HG02763 (cell line): Measurements from ENCODE around the gene TAGLN2.

Source experiments
- ATAC-seq: cut with Tn5 transposase; IDR thresholded peaks from one replicate; pipeline ENCODE4 v1.9.1; 2021; ENCODE audit warnings: mild to moderate bottlenecking, moderate library complexity; ENCODE audit not compliant: unreplicated experiment

TAGLN2 gene

DNA sequence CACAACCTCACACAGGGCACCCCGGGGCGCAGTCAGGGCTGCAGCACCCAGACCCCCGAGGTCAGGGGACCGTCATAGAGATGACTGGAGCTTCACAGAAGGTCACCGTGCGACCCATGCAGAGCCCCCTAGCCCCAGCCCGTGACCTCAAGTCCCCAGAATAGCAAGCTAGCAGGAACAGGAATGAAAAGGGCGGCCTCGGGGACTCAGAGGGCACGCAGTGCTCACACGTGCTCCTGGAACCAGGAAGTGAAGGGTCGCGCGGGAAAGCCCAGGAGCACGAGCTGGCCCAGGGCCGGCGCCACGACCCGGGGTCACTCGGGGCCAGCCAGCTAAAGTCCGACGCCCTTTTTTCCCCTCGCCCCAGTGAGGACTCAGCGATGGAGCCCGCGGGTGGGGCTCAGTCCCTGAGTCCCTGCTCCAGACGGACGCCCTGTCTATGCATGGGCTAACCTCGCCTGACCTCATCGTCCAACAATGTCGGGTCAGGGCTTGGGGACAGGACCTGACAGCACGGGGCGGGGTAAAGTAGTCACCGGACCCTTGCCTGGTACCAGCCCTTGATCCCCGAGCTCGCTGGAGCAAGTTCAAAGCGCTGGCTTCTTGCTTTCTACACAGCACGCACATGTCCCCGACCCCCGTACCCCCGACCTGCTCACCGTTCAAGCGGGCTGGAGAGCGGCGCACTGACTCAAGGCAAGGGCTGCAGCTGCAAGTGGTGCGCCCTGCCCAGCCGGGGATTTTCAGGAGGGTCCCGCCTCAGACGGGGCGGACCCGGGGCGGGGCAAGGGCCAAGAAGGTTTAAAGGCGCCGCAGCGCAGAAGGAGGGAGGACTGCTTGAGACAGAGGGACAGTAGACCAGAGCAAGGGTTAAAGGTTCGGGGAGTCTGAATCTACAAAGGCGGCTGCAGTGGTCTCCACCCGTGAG is at the start of gene TAGLN2:
TAGLN2 (minus strand) TSS at position 717 of the 928 bp plus-strand sequence. CDS start 4,998 bp downstream, outside the sequence.
- ATAC-seq: peak; percentile 61

DNA sequence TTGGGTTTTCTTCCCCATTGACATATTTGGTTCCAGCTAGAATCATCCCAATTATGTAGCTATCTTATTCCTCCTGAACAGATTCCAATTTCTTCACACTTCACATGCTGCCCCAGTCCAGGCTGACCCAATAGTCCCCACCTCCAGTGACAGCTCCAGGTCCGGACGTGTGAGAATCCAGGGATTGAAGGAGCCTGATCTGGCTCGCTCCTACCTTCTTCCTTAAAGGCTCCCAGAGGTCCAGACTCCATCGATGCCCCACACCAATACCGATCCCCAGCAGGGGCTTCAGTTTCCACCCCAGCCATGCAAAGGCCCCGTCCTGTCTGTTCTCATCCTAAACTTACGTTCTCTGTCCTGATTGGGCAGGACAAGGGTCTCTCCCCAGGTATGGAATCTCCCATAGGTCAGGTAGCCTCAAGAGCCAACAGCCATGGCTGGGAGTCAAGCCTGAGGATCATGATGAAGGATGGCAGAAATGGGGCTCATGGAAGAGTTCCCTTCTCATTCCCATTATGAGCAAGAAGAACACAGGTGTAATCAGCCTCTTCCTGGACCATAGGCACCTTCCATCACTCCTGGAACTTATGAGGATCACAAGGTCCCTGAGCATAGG is 49.2 kb upstream of the TAGLN2 start:
- ATAC-seq: no peak

DNA sequence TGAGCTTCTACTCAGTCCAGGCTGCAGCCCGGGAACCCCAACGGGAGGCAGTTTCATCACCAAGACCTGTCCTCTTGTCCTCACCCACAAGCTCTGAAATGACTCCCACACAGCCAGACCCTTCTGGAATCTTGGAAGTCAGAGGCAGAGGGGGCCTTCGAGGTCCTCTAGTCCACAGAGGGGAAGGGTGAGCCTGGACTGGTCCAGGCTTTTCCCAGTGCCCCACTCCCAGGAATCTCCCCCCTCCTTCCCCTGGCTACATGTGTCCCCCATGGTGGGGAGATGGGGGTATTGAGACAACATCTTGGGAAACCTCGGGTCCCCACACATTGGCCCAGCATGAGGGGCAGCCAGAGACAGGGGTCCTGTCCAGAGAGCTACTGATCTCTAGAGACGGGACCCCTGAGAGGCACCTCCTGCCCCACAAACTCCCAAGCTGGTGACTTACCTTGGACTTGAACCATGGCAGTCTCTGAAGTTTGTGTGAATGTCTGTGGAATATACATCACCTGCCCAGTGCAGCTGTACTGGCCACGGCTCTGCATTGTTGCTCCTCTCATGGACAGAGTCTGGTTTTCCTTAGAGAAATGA is 48.1 kb upstream of the TAGLN2 start:
- no peak for ATAC-seq

DNA sequence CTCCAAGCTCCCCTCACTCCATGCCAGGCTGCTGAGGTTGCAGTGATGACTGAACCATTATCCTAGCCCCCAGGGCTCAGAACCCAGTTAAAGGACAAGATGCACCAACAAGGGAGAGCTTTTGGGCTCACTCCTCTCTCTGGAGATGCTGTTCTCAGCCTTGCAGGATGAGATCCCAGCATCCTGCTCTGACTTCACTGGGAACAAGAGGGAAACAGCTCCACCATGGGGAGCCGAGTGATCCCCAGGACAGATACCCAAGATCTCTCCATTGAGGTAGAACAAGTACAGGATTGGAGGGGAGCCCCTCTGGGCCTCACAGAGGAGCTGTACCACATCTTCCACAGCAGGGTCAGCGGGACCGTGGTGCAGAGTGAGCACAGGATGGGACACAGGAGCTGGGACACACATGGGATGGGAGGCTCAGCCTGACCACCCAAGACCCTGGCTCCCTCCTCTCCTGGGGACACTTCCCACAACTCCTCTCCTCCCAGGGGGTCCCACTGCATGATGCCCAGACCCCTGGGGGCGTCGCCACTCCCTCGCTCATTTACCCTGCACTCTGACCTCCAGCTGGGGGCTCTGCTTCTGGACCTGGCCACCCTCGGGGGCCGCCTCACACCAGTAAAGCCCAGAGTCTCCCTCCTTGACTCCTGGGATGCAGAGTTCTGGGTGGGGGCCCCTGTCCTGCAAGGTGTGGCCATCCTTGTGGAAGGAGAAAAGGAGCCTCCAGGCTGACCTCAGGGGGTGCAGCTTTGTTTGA is 47.3 kb upstream of the TAGLN2 start:
- no peak for ATAC-seq

DNA sequence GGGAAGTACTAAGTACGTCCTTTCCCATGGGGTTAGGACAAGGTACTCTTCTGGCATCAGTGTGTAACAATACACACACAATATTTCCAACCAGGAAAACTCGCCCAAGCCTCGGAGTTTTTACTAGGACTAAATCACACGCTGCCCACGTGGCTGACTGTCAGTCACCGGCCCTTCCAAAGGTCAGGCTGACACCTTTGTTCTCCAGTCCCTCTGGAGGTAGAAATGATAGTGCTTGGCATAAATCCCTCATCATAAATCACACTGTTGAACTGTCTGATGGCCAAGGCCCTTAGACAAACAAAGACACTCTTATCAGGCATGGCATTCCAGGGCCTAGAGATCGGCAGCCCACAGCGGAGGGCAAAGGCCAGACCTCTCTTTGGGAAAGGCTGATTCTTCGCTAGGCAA is 45.6 kb upstream of the TAGLN2 start:
- no peak for ATAC-seq

DNA sequence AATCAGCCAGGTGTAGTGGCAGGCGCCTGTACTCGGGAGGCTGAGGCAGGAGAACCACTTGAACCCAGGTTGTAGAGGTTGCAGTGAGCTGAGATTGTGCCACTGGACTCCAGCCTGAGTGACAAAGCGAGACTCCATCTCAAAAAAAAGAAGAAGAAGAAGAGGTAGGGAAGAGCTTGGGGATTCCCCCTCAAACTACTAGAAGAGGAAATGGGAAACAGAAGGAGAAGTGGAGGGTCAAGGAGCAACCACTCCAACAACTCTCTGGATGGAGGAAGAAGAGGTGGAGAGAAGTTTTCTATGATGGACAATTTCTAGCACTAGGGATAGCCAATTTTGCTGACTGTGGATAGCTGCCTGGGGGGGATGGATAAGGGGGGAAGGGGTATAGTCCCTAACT is 43.6 kb upstream of the TAGLN2 start:
- ATAC-seq: no peak

DNA sequence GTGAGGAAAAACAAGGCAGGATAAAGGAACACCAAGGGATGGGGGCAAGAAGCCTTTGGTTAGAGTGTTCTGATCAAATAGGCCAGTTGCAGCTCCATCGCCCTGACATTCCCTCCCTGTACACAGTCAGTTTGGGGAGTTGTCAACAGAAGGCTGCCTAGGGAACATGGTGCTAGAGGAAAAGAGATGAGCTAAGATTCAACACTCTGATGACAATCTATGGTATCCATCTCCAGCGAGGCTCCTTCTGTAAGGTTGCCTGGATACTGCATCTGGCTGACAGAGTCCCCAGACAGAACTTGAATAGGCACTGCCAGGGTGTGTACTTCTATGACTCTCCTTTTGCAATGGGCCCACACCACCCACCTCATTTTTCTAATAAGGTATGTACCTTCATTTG is 40.0 kb upstream of the TAGLN2 start:
- ATAC-seq: no peak

DNA sequence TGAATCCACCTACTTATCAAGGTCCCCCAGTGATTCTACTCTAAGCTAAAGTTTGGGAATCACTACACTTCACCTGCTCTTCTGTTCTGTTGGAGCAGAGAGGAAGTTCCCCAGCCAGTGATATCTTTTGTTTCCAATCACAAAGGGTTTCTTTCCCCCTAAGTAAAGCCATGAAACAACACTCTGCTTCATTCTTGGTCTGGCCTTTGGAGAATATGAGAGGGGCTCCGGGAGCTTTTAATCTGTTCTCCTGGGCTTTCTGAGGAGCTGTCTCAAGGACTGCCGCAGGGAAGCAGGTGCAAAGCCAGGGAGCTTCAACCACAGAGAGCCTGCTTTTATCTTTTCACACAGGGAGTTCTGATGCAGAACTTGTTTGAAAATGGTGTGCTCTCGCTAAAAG is 38.8 kb upstream of the TAGLN2 start:
- ATAC-seq: no peak

DNA sequence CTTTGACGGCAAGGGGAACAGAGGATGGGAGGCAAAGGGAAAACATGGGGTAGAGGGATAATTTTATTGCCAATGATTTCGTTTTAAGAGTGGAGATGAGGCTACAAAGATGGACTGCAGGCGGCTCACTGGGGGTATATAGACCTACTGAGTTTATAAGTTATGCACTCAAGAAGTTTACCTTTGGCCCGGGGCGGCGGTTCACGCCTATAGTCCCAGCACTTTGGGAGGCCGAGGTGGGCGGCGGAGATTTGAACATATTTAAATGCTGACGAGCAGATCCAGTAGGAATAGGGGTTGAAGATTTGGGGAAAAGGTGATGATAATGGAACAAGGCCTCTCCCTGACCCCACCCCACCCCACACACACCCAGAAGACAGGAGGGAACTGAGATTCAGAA is 36.9 kb upstream of the TAGLN2 start:
- ATAC-seq: no peak

DNA sequence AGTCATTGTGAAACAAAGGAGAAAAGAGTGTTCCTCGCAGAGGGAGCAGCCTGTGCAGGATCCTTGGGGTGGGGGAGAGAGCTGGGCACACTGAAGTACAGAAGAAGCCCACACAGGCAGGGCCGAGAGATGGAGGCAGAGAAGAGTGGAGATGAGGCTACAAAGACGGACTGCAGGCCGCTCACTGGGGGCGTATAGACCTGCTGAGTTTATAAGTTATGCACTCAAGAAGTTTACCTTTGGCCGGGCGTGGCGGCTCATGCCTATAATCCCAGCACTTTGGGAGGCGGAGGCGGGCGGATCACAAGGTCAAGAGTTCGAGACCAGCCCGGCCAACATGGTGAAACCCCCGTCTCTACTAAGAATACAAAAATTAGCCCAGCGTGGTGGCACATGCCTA is 36.3 kb upstream of the TAGLN2 start:
- no peak for ATAC-seq

DNA sequence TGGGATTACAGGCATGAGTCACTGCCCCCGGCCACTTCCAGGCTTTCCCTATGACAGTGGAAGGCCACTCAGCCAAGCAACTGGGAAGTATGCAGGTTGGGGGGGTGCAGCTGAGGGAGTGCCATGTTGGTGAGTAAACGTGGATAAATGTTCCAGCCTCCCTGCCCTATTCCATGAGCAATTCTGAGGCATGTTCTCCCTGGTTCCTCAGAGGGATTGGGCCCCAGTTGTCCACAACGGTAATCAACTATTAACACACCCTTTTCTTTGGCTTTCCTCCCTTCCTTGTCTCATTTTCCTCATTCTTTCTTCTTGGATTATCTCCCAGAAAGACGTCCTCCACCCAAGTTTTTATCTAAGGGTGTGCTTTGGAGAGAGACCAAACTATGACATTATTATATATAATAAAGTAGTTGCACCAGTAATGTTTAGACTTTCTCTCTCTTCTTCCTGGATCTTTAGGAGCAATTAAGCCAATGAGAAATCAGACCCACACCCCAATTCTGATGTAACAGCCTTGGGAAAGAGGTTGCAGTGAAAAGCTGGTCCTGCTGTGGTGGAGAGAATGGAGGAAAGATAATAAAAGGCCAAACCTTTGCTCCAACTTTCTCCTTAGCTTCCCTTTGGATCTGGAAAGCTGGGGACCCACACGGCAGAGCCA is 35.5 kb upstream of the TAGLN2 start:
- no peak for ATAC-seq

DNA sequence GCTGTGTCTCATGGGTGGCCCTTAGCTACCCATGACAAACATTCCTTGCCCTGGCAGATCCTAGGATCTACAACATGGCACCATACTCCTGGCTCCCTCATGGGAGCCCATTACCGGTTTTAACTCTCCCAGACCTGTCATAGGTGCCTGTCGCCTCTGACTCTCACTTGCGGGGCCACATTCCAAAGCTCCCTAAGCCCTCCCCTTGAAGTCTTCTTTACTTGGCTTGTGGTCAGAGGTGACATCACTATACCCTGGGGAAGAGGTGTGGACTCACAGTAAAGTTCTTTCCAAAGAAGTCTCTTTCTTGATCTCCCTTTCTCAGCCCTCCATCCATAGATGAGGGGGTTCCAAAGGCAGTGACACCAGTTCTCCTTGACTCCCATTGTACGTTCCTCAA is 34.1 kb upstream of the TAGLN2 start:
- ATAC-seq: no peak

DNA sequence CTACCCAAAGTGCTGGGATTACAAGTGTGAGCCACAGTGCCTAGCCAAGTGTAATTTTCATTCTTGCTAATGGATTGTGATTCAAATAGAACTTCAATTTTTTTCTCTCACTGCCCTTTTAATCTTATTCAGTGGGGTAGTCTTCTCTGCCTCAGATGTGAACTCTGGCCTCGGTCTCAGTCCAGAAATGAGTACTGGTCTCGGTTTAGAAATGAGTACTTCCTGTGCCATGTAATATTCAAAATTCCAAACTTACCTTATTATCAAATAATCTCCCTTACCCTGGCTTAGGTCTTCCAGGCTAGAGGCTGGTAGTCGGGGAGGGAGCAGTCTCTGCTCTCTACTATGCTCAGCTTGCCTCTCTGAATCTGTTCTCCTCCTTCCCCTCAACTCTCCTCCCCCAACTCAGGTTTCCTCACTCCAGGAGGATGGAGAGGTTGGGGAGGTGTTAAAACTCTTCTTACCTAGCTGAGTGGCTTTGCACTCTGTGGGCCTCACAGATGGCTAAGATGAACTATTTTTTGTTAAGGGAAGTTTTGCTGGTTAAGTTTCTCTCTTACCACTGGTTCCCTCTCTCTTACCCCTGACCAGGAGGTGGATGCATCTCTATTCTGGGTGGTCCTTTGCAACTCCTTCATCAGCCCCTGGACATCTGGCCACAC is 33.5 kb upstream of the TAGLN2 start:
- ATAC-seq: no peak

DNA sequence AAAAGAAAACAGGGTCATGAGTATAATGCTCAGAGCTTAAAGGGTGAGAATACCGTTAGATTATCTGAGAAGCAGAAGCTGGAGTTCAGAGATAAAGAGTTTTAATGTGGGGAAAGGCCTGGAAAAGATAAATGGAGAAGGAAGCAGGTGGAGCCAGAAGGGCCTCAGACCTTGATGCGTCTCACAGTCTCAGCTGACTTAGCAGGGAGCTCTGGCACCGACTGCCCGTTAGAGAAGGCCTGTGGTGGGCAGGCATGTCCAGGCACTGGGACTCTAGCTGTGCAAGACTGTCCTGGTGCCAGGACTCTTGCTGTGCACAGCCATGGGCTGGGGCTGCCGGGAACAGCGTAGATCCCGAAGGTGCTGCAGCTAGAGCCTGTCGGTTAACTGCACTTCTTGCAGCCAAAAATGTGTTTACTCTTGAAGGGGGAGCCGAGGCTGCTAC is 32.5 kb upstream of the TAGLN2 start:
- ATAC-seq: no peak

DNA sequence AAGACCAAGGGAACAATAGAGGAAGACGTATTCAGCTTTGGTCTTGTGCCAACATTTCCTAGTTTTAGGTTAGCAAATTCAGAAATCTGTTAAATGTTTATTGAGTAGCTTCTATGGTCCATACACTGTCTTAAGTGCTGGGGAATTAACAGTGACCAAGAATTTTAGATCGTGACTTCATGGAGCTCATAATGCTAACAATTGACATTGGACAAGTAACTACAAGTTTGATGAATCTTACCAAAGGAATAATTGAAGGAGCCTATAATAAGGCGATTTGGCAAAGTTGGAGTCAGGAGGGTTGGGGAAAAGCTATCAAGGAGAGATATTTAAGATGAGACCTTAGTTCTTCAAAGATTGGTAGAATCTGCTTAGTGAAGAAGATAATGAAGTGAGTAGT is 30.1 kb upstream of the TAGLN2 start:
- no peak for ATAC-seq

DNA sequence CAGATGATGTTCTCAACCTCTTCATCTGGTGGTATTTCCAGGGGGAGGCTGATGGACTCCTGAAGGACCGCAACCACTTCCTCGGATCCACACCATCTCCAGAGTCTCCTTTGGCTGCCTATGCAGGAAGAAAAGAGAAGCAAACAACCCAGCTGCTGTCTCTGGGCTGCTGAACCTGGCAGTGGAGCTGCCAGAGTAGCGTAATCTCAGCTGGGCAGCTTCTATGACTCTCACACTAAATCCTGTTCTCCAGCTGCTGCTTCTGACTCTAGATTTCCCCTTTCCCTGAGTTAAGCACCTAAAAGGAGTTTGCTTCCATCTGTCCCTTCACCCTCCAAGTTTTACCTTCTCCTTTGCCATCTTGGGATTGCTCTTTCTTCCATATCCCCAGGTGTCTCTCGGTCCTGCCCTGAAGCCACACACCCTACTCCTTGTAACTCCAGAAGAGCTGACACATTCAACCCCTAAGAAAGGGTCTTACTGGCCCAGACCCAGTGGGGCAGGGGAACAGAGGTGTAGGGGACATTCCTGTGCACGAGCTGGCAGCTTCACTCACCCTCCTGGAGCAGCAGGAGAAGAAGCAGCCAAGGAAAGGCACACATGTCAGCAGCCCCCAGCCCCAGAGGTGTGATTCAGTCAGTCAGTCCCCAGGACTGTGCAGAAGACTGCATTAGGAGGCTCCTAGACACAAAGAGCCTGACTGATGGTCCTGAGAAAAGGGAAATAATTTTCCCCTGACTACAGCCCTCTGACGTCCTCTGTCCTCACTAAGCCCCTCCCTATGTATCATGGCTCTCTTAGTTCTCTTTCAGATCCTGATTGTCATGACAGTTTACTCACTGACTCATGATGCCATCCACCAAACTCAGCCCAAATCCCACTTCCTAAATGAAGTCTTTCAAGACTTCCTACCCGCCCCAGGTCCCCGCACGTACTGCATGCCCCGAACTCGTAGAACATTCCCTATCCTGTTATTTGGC is 28.5 kb upstream of the TAGLN2 start, which contains the start of gene SLAMF9:
SLAMF9 (minus strand) TSS at position 702 of the 980 bp plus-strand sequence; CDS start at position 602, 100 bp downstream.
- ATAC-seq: no peak

DNA sequence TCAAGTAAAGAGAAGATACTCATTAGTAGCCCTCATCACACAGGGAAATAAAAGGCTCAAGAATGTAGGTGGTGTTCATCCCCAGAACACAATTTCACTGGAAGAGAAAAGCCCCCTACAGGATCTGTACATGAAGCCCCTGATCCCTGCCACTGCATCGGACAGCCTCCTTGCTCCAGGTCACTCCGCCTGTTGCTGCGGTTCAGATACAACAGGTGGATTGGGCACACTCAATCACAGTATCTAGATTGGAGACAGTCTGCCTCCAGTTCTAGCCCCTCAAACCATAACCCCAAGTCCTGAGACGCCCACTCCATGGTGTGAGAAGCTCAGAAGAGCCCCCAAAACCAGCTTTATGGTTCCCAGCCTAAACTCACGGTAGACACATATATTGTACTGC is 27.6 kb upstream of the TAGLN2 start:
- ATAC-seq: no peak

DNA sequence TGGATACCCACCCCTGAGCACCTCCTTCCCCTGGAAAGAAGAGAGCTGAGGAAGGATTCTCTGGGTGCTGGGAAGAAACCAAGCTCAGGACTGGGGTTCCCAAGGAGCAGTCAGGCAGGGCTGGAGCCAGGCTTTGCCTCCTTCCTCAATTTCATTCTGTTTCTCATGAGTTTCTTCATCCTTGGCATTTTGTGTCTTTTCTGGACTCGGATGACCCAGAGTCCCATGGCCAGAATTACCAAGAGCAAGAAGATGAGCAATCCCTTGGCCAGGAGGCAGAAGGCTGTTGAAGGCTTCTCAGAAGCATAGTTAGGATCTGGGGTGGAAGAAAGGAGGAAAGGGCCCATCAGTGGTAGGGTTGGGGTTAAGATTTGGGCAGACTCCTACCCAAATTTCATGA is 26.2 kb upstream of the TAGLN2 start:
- no peak for ATAC-seq

DNA sequence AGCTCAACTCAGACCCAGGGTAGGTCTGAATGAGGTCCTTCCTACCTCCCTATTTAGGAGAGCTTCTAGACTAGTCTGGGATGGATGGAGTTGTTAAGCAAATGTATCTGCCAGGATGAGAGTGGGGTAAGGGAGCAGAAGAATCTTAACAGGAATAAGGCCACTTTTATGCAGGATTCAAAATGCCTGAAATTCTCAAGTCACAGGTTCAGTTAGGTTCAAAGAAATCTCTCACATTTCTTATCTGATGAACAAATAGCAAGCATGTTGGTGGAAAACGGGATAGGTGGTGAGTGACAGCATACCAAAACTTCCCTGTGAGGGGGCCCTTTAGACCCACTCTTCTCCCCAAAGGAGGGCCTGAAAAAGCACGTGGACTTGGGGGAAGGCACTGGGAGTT is 25.7 kb upstream of the TAGLN2 start:
- no peak for ATAC-seq
